Activated CD4-positive, CD25-positive, alpha-beta regulatory T cell treated with anti-CD3 and anti-CD28 coated beads, Interleukin-2, amount 50 U/mL, for 16 hours (primary cell): ENCODE data around the gene SRSF2.
"Not testable (repeated sequence)": the region's sequence is repeated elsewhere in the genome, so short reads cannot be mapped to it uniquely, and the experiment has no call there.

ENCODE experiments used
- DNase-seq: peaks from one replicate; pipeline ENCODE4 v3.0.0-alpha.2; 2020; ENCODE audit warnings: low read depth, low spot score

Gene SRSF2

DNA sequence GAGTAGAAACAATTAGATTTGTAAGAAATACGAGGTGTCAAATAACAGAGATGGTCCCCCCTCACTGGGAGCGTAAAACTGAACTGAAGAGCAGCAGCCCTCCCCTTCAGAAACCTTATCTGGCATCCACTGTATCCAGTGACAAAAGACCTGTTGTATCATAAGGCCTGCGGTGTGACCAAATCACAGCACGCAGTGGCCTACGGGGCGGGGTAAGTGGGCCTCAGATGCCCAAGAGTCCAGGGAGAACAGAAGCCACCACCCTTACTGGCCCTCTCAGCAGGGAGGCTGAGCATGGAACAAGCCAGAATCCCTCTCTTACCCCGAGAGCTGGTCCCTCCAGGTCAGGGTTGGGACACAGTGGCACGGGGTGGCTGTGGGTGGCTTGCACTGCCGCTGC, 16.2 kb downstream of the SRSF2 start:
- DNase-seq = no peak

DNA sequence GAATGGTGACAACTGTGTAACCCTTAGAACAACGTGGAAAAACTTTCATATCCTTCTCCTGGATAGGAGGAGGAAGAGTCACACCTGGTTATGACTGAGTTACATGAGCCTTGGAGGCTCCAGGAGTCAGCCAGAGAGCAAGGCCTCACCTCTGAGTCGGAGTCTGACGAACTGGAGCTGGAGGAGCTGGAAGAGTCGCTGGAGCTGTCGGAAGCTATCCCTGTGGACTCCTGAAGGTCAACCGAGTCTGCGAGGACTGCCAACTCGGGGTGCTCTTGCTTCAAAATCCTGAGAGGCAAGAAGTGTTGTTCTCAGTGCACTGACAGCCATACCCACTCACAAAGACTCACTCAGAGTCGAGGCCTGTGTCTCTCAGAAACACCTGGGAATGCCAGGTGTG, 16.9 kb downstream of the SRSF2 start:
- no peak for DNase-seq

GRCh38 chr17:76718516-76718915, 18.6 kb downstream of the SRSF2 start:
- no peak for DNase-seq

DNA sequence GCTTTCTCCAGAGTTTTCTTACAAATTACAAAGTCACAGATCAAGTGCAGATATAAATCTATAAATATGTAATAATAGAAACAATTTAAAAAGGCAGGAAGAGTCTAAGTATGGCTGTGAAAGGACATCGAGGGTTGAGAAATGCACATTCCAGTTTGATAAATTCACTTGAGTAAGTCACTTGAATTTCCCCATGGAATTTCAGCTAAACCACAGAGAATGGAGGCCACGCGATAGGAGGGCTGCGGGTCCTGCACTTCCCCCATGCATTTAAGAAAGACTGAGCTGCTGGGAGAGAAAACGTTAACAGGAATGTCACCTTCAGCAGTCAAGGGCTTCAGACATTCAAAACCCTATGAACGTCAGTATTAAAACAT, 20.3 kb downstream of the SRSF2 start:
- DNase-seq = no peak

GRCh38 chr17:76716146-76716838, 20.8 kb downstream of the SRSF2 start:
- DNase-seq = no peak

- no peak for DNase-seq
Observed at GRCh38 chr17:76715496-76715830, 21.7 kb downstream of the SRSF2 start.

DNA sequence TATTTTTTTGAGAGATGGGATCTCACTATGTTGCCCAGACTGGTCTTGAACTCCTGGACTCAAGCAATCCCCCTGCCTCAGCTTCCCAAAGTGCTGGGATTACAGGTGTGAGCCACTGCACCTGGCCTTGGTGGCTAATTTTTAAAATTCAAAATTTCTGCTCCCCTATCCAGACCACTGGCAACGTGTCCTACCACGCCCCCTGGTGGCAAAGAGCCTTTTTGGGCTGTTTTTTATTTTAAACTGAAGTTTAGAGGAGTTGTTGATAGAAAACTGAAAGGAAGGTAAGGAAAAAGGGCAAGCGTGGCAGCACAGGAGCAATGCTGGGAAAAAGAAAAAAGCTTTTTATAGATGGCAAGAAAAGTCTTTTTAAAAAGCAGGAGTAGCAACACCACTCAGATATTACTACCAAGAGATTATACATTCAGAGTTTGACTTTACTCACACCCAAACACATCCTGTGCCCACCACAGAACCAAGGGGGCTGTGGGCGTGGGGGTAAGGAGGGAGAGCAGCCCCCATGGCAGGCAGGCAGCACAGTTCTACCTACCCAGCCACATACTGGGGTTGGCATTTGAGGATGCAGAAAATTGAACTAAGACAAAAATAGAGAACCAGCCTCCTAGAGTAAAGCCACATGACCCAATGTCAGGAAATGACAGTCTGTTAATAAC, 22.2 kb downstream of the SRSF2 start:
- peak; percentile 74 for DNase-seq

DNA sequence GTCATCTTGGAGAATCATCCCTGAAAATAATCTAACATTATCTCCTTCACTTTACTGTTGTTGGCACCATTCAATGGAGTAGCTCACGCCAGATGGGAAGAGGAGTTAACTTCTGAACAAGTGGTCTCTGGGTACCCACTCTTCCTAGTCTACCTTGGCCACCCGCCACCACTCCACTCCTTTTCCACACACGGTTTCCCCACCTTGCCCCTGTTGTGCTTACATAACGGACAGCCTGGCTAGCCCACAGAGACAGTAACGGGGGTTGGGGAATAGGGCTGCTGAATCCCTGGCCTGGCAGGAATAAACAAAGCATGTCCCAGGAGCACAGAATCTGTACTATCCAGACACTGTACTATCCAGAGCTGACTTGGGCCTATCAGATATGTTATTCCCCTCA, 22.8 kb downstream of the SRSF2 start:
- DNase-seq = no peak

- no peak for DNase-seq
Observed at GRCh38 chr17:76713765-76714164, 23.4 kb downstream of the SRSF2 start.

DNA sequence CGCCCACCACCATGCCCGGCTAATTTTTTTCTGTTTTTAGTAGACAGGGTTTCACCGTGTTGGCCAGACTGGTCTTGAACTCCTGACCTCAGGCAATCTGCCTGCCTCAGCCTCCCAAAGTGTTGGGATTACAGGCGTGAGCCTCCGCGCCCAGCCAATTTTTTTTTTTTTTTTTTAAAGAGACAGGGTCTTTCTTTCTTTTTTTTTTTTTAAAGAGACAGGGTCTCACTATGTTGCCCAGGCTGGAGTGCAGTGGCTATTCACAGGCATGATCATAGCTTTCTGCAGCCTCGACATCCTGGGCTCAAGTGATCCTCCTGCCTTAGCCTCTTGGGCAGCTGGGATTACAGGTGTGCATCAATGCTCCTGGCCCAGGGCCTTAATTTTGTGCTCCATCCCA, 24.8 kb downstream of the SRSF2 start:
- DNase-seq = not testable (repeated sequence)

- no peak for DNase-seq
Observed at GRCh38 chr17:76710863-76711611, 26.1 kb downstream of the SRSF2 start, which contains the start of gene MXRA7. Gene MXRA7, minus strand, starts transcription at chr17:76710965. Its CDS starts 19 bp downstream, at chr17:76710946.

- DNase-seq = not testable (repeated sequence)
Observed at GRCh38 chr17:76709951-76710862, 26.9 kb downstream of the SRSF2 start.

DNA sequence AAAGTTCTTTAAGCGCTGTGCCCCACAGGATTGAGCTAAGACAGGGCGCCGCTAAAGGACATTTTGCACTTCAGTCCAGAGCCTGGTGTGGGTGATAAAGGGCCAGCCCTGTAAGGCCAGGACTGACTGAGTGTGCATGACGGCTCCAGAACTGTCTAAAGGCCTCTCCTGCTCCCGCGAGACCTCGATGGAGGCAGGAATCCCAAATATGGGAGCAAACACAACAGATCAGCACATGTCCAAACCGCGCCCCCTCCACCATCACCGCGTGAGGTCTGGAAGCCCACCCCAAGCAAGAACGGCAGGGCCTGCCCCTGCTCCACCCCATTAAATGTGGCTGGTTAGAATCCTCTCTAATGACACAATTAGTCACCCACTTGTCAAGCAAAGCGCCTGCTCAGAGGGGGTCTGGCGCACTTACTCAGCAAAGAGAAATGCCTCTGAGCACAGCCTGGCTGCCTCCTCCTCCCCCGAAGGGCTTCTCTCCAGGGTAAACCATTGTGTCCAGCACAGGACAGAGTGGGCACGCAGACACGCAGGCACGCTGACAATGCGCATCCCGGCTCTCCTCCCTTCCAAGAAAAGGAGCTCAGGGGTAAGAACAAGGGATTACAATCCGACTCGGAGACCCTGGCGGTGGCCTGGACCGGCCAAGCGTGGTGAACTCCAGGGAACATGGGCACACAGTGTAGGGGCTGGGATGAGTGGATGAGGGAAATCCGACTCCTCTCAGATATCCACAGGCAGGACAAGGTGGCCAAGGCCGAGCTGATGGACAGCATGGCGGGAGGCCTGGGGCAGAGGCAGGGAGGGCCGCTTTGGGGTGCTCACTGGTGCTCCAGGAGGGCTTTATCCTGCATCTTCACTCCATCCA, 27.8 kb downstream of the SRSF2 start:
- DNase-seq = no peak

DNA sequence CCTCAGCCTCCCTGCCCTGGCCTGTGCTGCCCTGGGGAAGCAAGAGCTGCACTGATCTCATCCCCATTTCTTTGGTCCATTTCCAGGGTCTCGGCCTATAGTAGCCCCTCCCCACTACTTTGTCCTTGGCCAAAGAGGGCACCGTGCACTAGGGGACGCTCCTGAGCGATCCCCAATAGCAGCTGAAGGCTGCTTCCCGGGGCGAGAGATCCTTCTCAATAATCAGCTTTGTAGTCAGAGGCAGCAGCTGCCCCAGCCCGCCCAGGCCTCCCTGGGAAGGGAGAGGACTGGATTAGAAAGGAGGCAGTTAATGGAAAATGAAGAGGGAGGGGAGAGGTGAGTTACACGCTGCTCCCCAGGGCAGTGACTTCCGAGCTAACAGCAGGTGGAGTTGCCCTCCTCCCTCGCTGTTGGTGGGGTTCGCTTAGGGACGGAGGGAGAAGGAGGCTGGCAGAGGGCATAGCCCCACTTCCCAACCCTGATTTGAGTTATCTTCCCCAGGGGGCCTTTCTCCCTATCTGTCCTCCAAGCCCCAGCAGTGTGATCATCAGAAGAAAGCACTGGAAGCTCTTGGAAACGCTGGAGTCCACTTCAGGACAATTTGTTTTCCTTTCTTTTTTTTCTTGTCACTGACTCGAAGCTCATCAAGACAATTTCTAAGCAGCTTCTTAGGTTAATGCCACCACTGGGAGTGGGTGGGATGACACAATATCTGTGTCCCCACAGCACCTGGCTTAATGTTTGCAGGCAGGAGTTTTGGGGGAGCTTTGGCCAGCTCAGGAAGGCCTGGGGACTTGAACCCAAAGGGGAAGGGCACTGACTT, 28.9 kb downstream of the SRSF2 start:
- no peak for DNase-seq

DNA sequence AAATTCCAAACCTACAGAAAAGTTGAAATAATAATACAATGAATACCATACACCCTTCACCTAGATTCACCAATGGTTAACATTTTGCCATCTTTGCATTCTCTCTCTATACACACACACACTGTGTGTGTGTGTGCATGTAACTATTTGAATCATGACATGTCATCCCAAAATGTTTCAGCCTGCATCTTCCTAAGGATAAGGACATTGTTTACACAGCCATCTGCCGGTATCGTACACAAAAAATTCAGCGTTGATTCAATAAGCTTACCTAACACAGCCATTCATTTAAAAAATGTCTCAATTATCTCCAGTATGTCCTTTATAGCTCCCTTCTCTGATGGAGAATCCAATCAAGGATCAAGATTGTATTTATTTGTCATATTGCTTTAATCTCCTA, 30.3 kb downstream of the SRSF2 start:
- DNase-seq = no peak

DNA sequence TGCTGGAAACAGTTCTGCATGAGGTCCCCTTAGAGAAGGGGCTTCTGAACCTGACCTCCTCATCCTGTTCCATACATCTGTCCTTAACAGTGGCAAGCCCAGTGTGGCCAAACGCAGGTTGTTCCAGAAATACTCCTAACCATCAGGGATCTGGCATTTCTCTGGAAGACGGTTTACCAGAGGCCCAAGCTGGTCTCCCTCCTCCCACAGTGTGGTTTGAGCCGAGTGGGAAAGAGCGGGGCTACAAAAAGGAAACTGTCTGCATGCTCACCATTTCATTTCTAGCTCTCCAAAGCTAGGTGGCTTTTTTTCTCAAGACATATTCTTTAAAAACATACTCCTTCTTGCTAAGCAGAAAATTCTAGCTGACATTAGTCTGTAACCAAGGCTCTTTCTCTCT, 32.3 kb downstream of the SRSF2 start:
- no peak for DNase-seq

GRCh38 chr17:76702941-76703637, 34.0 kb downstream of the SRSF2 start:
- no peak for DNase-seq

- no peak for DNase-seq
Observed at GRCh38 chr17:76702076-76702475, 35.1 kb downstream of the SRSF2 start.

DNA sequence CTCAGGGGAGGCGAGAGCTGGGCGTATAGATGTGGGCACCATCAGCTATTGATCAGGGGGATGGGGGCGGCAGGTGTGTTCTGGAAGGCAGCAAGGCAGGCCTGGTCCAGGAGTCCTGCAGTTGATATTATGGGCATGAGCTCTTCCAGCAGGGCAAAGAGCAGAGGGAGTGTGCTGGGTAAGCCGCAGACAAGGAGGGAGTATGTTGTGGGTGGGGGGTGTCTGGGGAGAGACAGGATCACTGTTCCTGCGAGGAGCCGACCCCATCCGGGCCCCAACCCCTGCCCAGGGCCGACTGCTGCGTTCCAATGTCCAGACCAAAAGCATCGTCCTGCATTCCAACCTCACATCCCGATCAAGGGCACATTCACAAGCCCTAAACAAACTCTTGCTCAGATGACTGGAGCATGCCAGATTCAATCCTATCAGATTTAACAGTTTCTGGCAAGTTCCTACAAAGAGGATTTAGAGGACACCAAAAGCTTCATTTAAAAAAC, 35.6 kb downstream of the SRSF2 start:
- DNase-seq = no peak
